Breast epithelium (tissue), 3 donors: ENCODE results near the gene GCNT4.

Experiments used
- CTCF ChIP-seq, 3 donors: fragments of 450-650 bp; IDR thresholded peaks; one replicate each; pipeline ENCODE4 v1.5.1; 2016 to 2017; ENCODE audit warnings: antibody characterized with exemption in 3 of 3, mild to moderate bottlenecking in 3 of 3, moderate library complexity in 3 of 3
- POLR2A ChIP-seq: fragments of 450-650 bp; IDR thresholded peaks from one replicate; pipeline ENCODE4 v1.6.1; 2016; ENCODE audit warnings: antibody characterized with exemption, mild to moderate bottlenecking, moderate library complexity
- POLR2AphosphoS5 ChIP-seq, 3 donors: sonication (generic); formaldehyde crosslinking; IDR thresholded peaks; one replicate each; pipeline ENCODE4 v1.6.1; 2017; ENCODE audit warnings: antibody characterized with exemption in 3 of 3

GRCh38 chr5:75040973-75041372, 11.4 kb downstream of the GCNT4 start:
- no peak for TF ChIP-seq CTCF (IDR thresholded peaks at IDR 0.05)
- TF ChIP-seq POLR2A: no peak
- no peak for TF ChIP-seq POLR2AphosphoS5 (IDR thresholded peaks at IDR 0.05)
